Keratinocyte (primary cell): Measurements from ENCODE around the gene IL31RA. TPM values are rescaled to one million over a fixed set of nuclear protein-coding genes. Genes with fewer than 3 reads are reported as not detected.

ENCODE experiments used
- DNase-seq: peaks from one replicate; pipeline ENCODE4 v3.0.0-alpha.2; 2011; ENCODE audit warnings: low read depth, missing footprints, low spot score
- FAIRE-seq: peaks from 2 replicates; lab custom pipeline; 2011; peaks lifted over from hg19 to GRCh38; lab: Jason Lieb, UNC
- H2AFZ ChIP-seq: 2 replicates; pipeline ENCODE4 v1.6.0; 2012; ENCODE audit warnings: low read length, control low read depth, inconsistent platforms; ENCODE audit not compliant: control insufficient read depth
- H3K27ac ChIP-seq: 2 replicates; pipeline ENCODE4 v1.5.1; 2011; ENCODE audit warnings: low read length; ENCODE audit not compliant: control insufficient read depth, insufficient read depth
- H3K27me3 ChIP-seq: 3 replicates; pipeline ENCODE4 v1.6.0; 2011; ENCODE audit warnings: low read length; ENCODE audit not compliant: control insufficient read depth, insufficient read depth; ENCODE audit errors: extremely low read depth
- H3K36me3 ChIP-seq, 2 experiments: 2 replicates in 1 of 2; 3 replicates in 1 of 2; pipeline ENCODE4 v1.5.1; 2011; ENCODE audit warnings: low read length in 2 of 2, mild to moderate bottlenecking in 1 of 2; ENCODE audit not compliant: control insufficient read depth in 2 of 2, insufficient read depth in 2 of 2; ENCODE audit errors: extremely low read depth in 1 of 2
- H3K4me1 ChIP-seq: 3 replicates; pipeline ENCODE4 v1.5.1; 2011; ENCODE audit warnings: low read length; ENCODE audit not compliant: control insufficient read depth, insufficient read depth; ENCODE audit errors: extremely low read depth
- H3K4me2 ChIP-seq: 3 replicates; pipeline ENCODE4 v1.6.0; 2011; ENCODE audit warnings: low read depth, low read length; ENCODE audit not compliant: control insufficient read depth, insufficient read depth; ENCODE audit errors: extremely low read depth
- H3K4me3 ChIP-seq, 3 experiments: fragments of 200-600 bp in 1 of 3; sonication (generic) in 1 of 3; 2 replicates in 2 of 3; 3 replicates in 1 of 3; pipeline ENCODE4 v1.5.1; 2011 to 2016; ENCODE audit warnings: low read length in 3 of 3, mild to moderate bottlenecking in 3 of 3, control low read depth in 2 of 3, inconsistent platforms in 1 of 3, low read depth in 1 of 3, mixed read lengths in 1 of 3, mixed run types in 1 of 3, moderate library complexity in 1 of 3; ENCODE audit not compliant: control insufficient read depth in 2 of 3, insufficient read depth in 2 of 3; ENCODE audit errors: extremely low read depth in 1 of 3
- H3K79me2 ChIP-seq: 2 replicates; pipeline ENCODE4 v1.6.0; 2012; ENCODE audit warnings: low read length; ENCODE audit not compliant: control insufficient read depth, insufficient read depth
- H3K9ac ChIP-seq: 3 replicates; pipeline ENCODE4 v1.6.0; 2011; ENCODE audit warnings: low read length; ENCODE audit not compliant: control insufficient read depth, insufficient read depth; ENCODE audit errors: extremely low read depth
- H3K9me1 ChIP-seq: 3 replicates; pipeline ENCODE4 v1.6.0; 2011; ENCODE audit warnings: low read length; ENCODE audit not compliant: control insufficient read depth, insufficient read depth; ENCODE audit errors: extremely low read depth
- H3K9me3 ChIP-seq: 2 replicates; pipeline ENCODE4 v1.5.1; 2012; ENCODE audit warnings: low read depth, low read length; ENCODE audit not compliant: control insufficient read depth
- H4K20me1 ChIP-seq: 3 replicates; pipeline ENCODE4 v1.6.0; 2011; ENCODE audit warnings: low read length; ENCODE audit not compliant: control insufficient read depth, insufficient read depth; ENCODE audit errors: extremely low read depth
- CTCF ChIP-seq, 3 experiments: IDR thresholded peaks in 1 of 3; conservative IDR thresholded peaks in 1 of 3; optimal IDR thresholded peaks in 1 of 3; 2 replicates in 2 of 3; 3 replicates in 1 of 3; pipeline versions ENCODE3 to v1.5.1; 2011; ENCODE audit warnings: low read length in 3 of 3, mild to moderate bottlenecking in 3 of 3, moderate library complexity in 2 of 3, control low read depth in 1 of 3, inconsistent platforms in 1 of 3; ENCODE audit not compliant: insufficient read depth in 2 of 3; ENCODE audit errors: extremely low read depth in 1 of 3
- EZH2 ChIP-seq: IDR thresholded peaks from one replicate; pipeline ENCODE4 v1.6.1; 2012; ENCODE audit warnings: inconsistent platforms, mild to moderate bottlenecking, low read length, moderate library complexity
- dilution Hi-C: fragments of 300-500 bp; cut with MboI; formaldehyde crosslinking; loops from one replicate; pipeline ENCODE4 v1.7.0; 2020; ENCODE audit warnings: low sequenced_read_pairs; ENCODE audit not compliant: extremely low pct_ligation_motif_present
- polyA plus RNA-seq, 5 experiments: library from polyadenylated mRNA; depleted of rRNA in 3 of 5; stranded (reverse) in 3 of 5; stranded (forward) in 1 of 5; unstranded in 1 of 5; fragments of >200 nt; gene quantifications; 1 replicate in 1 of 5; 2 replicates in 3 of 5; 3 replicates in 1 of 5; pipeline versions ENCODE4 v1.2.1 to v1.2.3, GENCODE V29; 2011 to 2012; ENCODE audit warnings: missing spikeins in 2 of 5, low read depth in 1 of 5, low replicate concordance in 1 of 5

Gene IL31RA
- polyA plus RNA-seq, 1 donor (not counting 4 experiments of a cell fraction or from before 2014, with no cell fraction given), result 6.0 TPM

DNA sequence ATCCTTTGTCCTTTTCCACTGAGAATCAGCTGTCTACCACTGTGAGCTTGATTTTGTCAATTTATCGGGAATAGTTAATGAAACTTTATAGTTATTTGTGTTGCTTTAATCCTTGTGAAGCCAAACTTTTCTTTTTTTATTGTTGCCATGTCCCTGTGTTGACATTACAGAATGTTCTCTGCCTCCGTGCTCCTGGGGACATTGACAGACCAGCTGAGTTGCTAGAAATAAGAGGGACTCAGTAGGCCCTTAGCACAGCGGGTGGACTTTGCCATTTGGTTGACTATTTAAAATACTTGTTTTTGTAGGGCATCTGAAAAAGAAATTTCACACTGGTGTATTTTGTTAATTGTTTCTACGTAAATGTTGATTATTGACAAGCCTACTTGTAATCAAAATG is 70.5 kb downstream of the IL31RA start:
- H3K27me3 ChIP-seq, result no peaks in the 10 kb centered on the region
- FAIRE-seq (no peak), DNase-seq (no peak)
- no peak overlapping the region for H3K27ac ChIP-seq
- H3K4me2 ChIP-seq, result no peak overlapping the region
- H3K9ac ChIP-seq, result no peak overlapping the region
- no peak for TF ChIP-seq EZH2
- TF ChIP-seq CTCF (optimal IDR thresholded peaks at IDR 0.05 in 1 of 3, IDR thresholded peaks at IDR 0.05 in 1 of 3, conservative IDR thresholded peaks at IDR 0.05 in 1 of 3; ENCODE audit: extremely low read depth in 1 of 3, insufficient read depth in 2 of 3, low read length in 3 of 3), result no peak
- no peaks in the 10 kb centered on the region for H3K79me2 ChIP-seq
- no peaks in the 10 kb centered on the region for H3K36me3 ChIP-seq
- H2AFZ ChIP-seq, result no peak overlapping the region
- H3K9me3 ChIP-seq, result no peaks in the 10 kb centered on the region
- H4K20me1 ChIP-seq, result no peaks in the 10 kb centered on the region
- dilution Hi-C loops, result no loop called here
- H3K4me3 ChIP-seq, result no peak overlapping the region
- H3K9me1 ChIP-seq, result no peaks in the 10 kb centered on the region
- H3K4me1 ChIP-seq, result no peaks in the 10 kb centered on the region

GRCh38 chr5:55923177-55923771 is 72.1 kb downstream of the IL31RA start:
- Histone ChIP-seq H3K4me1 (no peaks in the 10 kb centered on the region), H3K4me2 (no peak overlapping the region), H3K79me2 (no peaks in the 10 kb centered on the region), H3K27me3 (no peaks in the 10 kb centered on the region), H3K36me3 (no peaks in the 10 kb centered on the region), H3K4me3 (no peak overlapping the region), H3K9me3 (no peaks in the 10 kb centered on the region), H3K27ac (no peak overlapping the region), H4K20me1 (no peaks in the 10 kb centered on the region), H2AFZ (no peak overlapping the region), H3K9ac (no peak overlapping the region), H3K9me1 (no peaks in the 10 kb centered on the region)
- FAIRE-seq (no peak), DNase-seq (no peak)
- dilution Hi-C loops, result no loop called here
- no peak for TF ChIP-seq EZH2
- no peak for TF ChIP-seq CTCF (optimal IDR thresholded peaks at IDR 0.05 in 1 of 3, IDR thresholded peaks at IDR 0.05 in 1 of 3, conservative IDR thresholded peaks at IDR 0.05 in 1 of 3; ENCODE audit: extremely low read depth in 1 of 3, insufficient read depth in 2 of 3, low read length in 3 of 3)
